ENCODE results near the gene MYO16. TPM values are rescaled to one million over a fixed set of nuclear protein-coding genes. Genes with fewer than 3 reads are reported as not detected.

Gene MYO16
- total RNA-seq, 2 donors from 2014 or later: 0.42 TPM; not detected in 1

- no peak for ATAC-seq (ENCODE audit: insufficient number of reproducible peaks, low FRiP score, low read depth)
- no peak overlapping the region for H3K4me3 ChIP-seq
- TF ChIP-seq, protein P1, sequence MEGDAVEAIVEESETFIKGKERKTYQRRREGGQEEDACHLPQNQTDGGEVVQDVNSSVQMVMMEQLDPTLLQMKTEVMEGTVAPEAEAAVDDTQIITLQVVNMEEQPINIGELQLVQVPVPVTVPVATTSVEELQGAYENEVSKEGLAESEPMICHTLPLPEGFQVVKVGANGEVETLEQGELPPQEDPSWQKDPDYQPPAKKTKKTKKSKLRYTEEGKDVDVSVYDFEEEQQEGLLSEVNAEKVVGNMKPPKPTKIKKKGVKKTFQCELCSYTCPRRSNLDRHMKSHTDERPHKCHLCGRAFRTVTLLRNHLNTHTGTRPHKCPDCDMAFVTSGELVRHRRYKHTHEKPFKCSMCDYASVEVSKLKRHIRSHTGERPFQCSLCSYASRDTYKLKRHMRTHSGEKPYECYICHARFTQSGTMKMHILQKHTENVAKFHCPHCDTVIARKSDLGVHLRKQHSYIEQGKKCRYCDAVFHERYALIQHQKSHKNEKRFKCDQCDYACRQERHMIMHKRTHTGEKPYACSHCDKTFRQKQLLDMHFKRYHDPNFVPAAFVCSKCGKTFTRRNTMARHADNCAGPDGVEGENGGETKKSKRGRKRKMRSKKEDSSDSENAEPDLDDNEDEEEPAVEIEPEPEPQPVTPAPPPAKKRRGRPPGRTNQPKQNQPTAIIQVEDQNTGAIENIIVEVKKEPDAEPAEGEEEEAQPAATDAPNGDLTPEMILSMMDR (IDR thresholded peaks at IDR 0.05): no peak
- no peak for DNase-seq (ENCODE audit: low spot score)
- no peaks in the 10 kb centered on the region for H3K36me3 ChIP-seq
- no peak overlapping the region for H3K27ac ChIP-seq
- no peaks in the 10 kb centered on the region for H3K9me3 ChIP-seq
- H3K4me1 ChIP-seq (ENCODE audit: control insufficient read depth in 1 of 2, low read depth in 2 of 2): no peaks in the 10 kb centered on the region
- no peaks in the 10 kb centered on the region for H3K27me3 ChIP-seq (replicated peaks; ENCODE audit: insufficient read depth)
Observed at GRCh38 chr13:109182777-109183465, 553.5 kb downstream of the MYO16 start.

- DNase-seq (ENCODE audit: low spot score) (no peak), ATAC-seq (ENCODE audit: insufficient number of reproducible peaks, low FRiP score, low read depth) (no peak)
- Histone ChIP-seq H3K9me3 (no peaks in the 10 kb centered on the region), H3K27me3 (replicated peaks; ENCODE audit: insufficient read depth) (no peaks in the 10 kb centered on the region), H3K4me1 (ENCODE audit: control insufficient read depth in 1 of 2, low read depth in 2 of 2) (no peaks in the 10 kb centered on the region), H3K27ac (no peak overlapping the region), H3K36me3 (no peaks in the 10 kb centered on the region), H3K4me3 (no peak overlapping the region)
- TF ChIP-seq, protein P1 (IDR thresholded peaks at IDR 0.05): no peak
Observed at GRCh38 chr13:109191413-109191812, 562.0 kb downstream of the MYO16 start.

GRCh38 chr13:109192306-109192705 lies 562.9 kb downstream of the MYO16 start:
- TF ChIP-seq, protein P1 (IDR thresholded peaks at IDR 0.05): no peak
- H3K27ac ChIP-seq: no peak overlapping the region
- H3K9me3 ChIP-seq: no peaks in the 10 kb centered on the region
- no peaks in the 10 kb centered on the region for H3K4me1 ChIP-seq (ENCODE audit: control insufficient read depth in 1 of 2, low read depth in 2 of 2)
- H3K27me3 ChIP-seq (replicated peaks; ENCODE audit: insufficient read depth): no peaks in the 10 kb centered on the region
- ATAC-seq (ENCODE audit: insufficient number of reproducible peaks, low FRiP score, low read depth) (no peak), DNase-seq (ENCODE audit: low spot score) (no peak)
- H3K4me3 ChIP-seq: no peak overlapping the region
- no peaks in the 10 kb centered on the region for H3K36me3 ChIP-seq

DNA sequence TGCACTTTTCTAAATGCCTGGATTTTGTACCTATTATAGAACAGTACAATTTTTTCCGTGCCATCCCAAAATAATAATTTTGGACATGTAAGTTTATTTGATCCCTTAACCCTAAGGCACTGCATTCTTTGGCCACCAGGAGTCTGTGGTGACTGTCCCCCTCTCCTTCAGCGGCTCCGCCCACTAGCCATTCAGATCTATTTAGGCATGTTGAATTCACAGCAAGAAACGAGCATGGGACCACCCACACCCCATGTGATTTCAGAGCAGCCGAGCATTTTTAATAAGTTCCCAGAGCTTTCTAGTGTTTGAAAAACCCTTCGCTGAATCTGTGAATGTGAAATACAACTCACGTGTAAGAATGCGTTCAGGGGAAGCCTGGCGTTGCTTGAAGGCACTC lies 567.5 kb downstream of the MYO16 start:
- DNase-seq (ENCODE audit: low spot score): no peak
- no peaks in the 10 kb centered on the region for H3K27me3 ChIP-seq (replicated peaks; ENCODE audit: insufficient read depth)
- H3K4me1 ChIP-seq (ENCODE audit: control insufficient read depth in 1 of 2, low read depth in 2 of 2): peaks cover 0 to 4% of the 10 kb centered on the region in 2 donors
- TF ChIP-seq, protein P1 (IDR thresholded peaks at IDR 0.05): peak; percentile 9
- ATAC-seq (ENCODE audit: insufficient number of reproducible peaks, low FRiP score, low read depth): no peak
- H3K36me3 ChIP-seq: no peaks in the 10 kb centered on the region
- no peak overlapping the region for H3K4me3 ChIP-seq
- no peak overlapping the region for H3K27ac ChIP-seq
- H3K9me3 ChIP-seq: no peaks in the 10 kb centered on the region

- no peaks in the 10 kb centered on the region for H3K9me3 ChIP-seq
- H3K4me1 ChIP-seq (ENCODE audit: control insufficient read depth in 1 of 2, low read depth in 2 of 2): peaks cover 0 to 4% of the 10 kb centered on the region in 2 donors
- DNase-seq (ENCODE audit: low spot score) (no peak), ATAC-seq (ENCODE audit: insufficient number of reproducible peaks, low FRiP score, low read depth) (no peak)
- H3K27me3 ChIP-seq (replicated peaks; ENCODE audit: insufficient read depth): no peaks in the 10 kb centered on the region
- no peak overlapping the region for H3K27ac ChIP-seq
- H3K4me3 ChIP-seq: no peak overlapping the region
- no peaks in the 10 kb centered on the region for H3K36me3 ChIP-seq
- TF ChIP-seq, protein P1 (IDR thresholded peaks at IDR 0.05): no peak
Observed at GRCh38 chr13:109198585-109198984, 569.2 kb downstream of the MYO16 start.

Measured in thoracic aorta (tissue), 2 donors.